HG02759 (cell line): ENCODE measurements around the gene DZIP1L.

Source experiments
- ATAC-seq: cut with Tn5 transposase; IDR thresholded peaks from one replicate; pipeline ENCODE4 v1.9.1; 2021; ENCODE audit warnings: mild to moderate bottlenecking, moderate library complexity; ENCODE audit not compliant: unreplicated experiment

The DZIP1L gene

GRCh38 chr3:138038725-138039462, 76.5 kb downstream of the DZIP1L start:
- ATAC-seq: no peak

- no peak for ATAC-seq
Measured at GRCh38 chr3:138036572-138036971, 78.8 kb downstream of the DZIP1L start.

- ATAC-seq: peak; percentile 33
Measured at GRCh38 chr3:138034918-138035317, 80.5 kb downstream of the DZIP1L start.

- peak; percentile 32 for ATAC-seq
Measured at GRCh38 chr3:138033202-138033691, 82.2 kb downstream of the DZIP1L start.

GRCh38 chr3:138032567-138032966, 82.8 kb downstream of the DZIP1L start:
- peak; percentile 43 for ATAC-seq

GRCh38 chr3:138031536-138031935, 83.9 kb downstream of the DZIP1L start:
- no peak for ATAC-seq

GRCh38 chr3:138030734-138031280, 84.6 kb downstream of the DZIP1L start:
- ATAC-seq: no peak

GRCh38 chr3:138027821-138028220, 87.6 kb downstream of the DZIP1L start:
- ATAC-seq: no peak

- no peak for ATAC-seq
Measured at GRCh38 chr3:138025553-138025952, 89.9 kb downstream of the DZIP1L start.

- ATAC-seq: peak; percentile 47
Measured at GRCh38 chr3:138023754-138024153, 91.7 kb downstream of the DZIP1L start.

GRCh38 chr3:138019281-138020069, 95.9 kb downstream of the DZIP1L start:
- no peak for ATAC-seq

GRCh38 chr3:138016065-138016464, 99.3 kb downstream of the DZIP1L start:
- ATAC-seq: no peak

GRCh38 chr3:138012526-138012925, 102.9 kb downstream of the DZIP1L start:
- ATAC-seq: no peak
